Measurements from ENCODE around the gene ARHGAP15. TPM values are rescaled to one million over a fixed set of nuclear protein-coding genes. Genes with fewer than 3 reads are reported as not detected.
A peak's percentile ranks its signal among the peaks of the same experiment; 100 is the strongest.

ARHGAP15 gene
- total RNA-seq, 1 donor from 2014 or later: not detected

DNA sequence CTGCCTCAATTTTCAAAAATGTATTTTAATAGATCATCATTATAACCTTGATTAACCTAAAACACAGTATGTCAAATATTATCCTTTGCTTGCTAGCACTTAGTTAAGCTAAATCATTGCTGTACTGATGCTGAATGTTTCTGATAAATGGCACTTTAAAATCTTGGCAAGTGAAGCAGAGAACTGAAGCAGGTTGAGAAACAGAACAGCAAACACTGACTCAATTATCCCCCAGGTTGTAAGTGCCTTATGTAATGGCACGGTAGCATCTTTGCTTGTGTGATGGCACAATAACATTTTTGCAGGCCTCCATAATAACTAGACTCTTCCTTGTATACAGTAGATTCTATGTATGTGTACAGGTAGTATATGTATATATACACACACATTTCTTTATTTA, 33.8 kb downstream of the ARHGAP15 start:
- H3K27me3 ChIP-seq (ENCODE audit: control insufficient read depth, insufficient read depth, low read length): no peaks in the 10 kb centered on the region
- TF ChIP-seq, protein P1, sequence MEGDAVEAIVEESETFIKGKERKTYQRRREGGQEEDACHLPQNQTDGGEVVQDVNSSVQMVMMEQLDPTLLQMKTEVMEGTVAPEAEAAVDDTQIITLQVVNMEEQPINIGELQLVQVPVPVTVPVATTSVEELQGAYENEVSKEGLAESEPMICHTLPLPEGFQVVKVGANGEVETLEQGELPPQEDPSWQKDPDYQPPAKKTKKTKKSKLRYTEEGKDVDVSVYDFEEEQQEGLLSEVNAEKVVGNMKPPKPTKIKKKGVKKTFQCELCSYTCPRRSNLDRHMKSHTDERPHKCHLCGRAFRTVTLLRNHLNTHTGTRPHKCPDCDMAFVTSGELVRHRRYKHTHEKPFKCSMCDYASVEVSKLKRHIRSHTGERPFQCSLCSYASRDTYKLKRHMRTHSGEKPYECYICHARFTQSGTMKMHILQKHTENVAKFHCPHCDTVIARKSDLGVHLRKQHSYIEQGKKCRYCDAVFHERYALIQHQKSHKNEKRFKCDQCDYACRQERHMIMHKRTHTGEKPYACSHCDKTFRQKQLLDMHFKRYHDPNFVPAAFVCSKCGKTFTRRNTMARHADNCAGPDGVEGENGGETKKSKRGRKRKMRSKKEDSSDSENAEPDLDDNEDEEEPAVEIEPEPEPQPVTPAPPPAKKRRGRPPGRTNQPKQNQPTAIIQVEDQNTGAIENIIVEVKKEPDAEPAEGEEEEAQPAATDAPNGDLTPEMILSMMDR (IDR thresholded peaks at IDR 0.05; ENCODE audit: insufficient read depth, low read length, poor library complexity, severe bottlenecking): no peak
- DNase-seq (ENCODE audit: low read depth): no peak
- no peak overlapping the region for H3K4me3 ChIP-seq (ENCODE audit: low read depth, low read length)
- H3K36me3 ChIP-seq (ENCODE audit: control insufficient read depth, insufficient read depth, low read length): no peaks in the 10 kb centered on the region

DNA sequence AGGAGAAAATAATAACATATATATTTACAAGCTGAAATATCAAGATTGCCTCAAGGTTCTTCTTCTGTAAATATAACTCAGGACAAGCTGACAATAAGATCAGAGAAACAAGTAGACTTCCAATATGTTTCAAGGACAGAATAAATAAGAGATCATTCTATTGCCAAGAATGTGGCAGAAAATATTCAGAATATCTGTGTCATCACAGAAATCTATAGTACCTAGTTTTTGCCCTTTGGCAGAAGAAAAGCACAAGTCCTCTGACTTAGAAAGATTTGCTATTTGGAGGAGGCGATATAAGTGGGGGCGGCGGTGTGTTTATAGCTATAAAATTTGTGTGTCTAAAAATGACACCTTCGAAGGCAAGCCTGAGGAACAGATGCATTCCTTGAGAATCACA, 34.3 kb downstream of the ARHGAP15 start:
- Histone ChIP-seq H3K27me3 (ENCODE audit: control insufficient read depth, insufficient read depth, low read length) (no peaks in the 10 kb centered on the region), H3K4me3 (ENCODE audit: low read depth, low read length) (no peak overlapping the region), H3K36me3 (ENCODE audit: control insufficient read depth, insufficient read depth, low read length) (no peaks in the 10 kb centered on the region)
- DNase-seq (ENCODE audit: low read depth): no peak
- TF ChIP-seq, protein P1 (IDR thresholded peaks at IDR 0.05; ENCODE audit: insufficient read depth, low read length, poor library complexity, severe bottlenecking): no peak

DNA sequence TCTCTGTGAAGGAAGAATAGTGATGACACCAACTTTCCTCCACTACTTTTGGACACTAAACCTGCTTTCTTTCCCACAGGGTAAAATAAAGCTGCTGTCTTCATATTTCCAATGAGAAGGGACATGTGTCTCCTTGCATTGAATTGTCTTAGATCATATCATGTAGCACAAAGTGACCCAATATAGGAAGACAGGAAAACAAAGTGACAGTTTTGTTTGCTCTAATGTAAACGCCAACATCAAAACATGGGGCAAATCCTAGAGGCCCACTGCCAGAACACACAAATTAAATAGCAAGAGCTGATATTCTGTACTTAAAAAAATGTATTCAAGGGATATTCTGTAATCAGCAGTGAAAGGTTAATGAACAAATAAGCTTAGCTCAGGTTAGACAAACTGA, 36.1 kb downstream of the ARHGAP15 start:
- Histone ChIP-seq H3K36me3 (ENCODE audit: control insufficient read depth, insufficient read depth, low read length) (no peaks in the 10 kb centered on the region), H3K27me3 (ENCODE audit: control insufficient read depth, insufficient read depth, low read length) (no peaks in the 10 kb centered on the region), H3K4me3 (ENCODE audit: low read depth, low read length) (no peak overlapping the region)
- no peak for DNase-seq (ENCODE audit: low read depth)
- TF ChIP-seq, protein P1 (IDR thresholded peaks at IDR 0.05; ENCODE audit: insufficient read depth, low read length, poor library complexity, severe bottlenecking): no peak

DNA sequence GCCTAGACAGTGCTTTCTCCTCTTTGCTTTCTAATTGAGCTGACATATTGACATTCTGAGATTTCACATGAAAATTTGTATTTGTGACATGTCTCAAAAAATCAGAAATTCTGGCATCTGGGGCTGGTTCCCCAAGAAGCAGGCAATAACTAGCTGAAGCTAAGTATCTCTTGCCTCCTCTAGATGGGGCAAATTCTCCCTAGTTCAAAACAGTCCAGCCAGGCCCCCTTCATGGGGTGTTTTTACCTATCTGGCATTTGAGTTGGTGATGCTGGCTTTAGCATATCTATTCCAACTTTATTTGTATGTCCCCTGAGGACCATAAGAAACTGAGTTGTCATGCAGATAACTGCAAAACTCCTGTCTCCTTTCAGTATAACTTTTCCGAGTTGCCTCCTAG, 39.9 kb downstream of the ARHGAP15 start:
- TF ChIP-seq, protein P1 (IDR thresholded peaks at IDR 0.05; ENCODE audit: insufficient read depth, low read length, poor library complexity, severe bottlenecking): no peak
- Histone ChIP-seq H3K4me3 (ENCODE audit: low read depth, low read length) (no peak overlapping the region), H3K36me3 (ENCODE audit: control insufficient read depth, insufficient read depth, low read length) (no peaks in the 10 kb centered on the region), H3K27me3 (ENCODE audit: control insufficient read depth, insufficient read depth, low read length) (no peaks in the 10 kb centered on the region)
- DNase-seq (ENCODE audit: low read depth): no peak

DNA sequence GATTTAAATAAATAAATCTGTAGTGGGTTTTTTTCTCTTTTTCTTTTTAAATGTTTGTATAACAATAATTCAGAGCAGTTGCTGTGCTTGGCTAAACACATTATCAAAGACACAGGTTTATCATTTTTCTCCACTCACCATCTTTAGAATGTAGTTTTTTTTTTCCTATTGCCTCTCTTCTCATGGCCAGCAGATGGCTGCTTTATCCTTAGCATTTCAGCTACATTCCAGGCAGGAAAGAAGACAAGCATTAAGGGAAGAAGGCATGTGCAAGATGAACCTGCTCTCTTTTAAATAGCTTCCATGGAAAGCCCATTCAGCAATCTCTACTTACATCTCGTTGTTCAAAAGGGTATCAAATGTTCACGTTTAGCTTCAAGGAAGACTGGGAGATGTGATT, 42.6 kb downstream of the ARHGAP15 start:
- Histone ChIP-seq H3K36me3 (ENCODE audit: control insufficient read depth, insufficient read depth, low read length) (no peaks in the 10 kb centered on the region), H3K27me3 (ENCODE audit: control insufficient read depth, insufficient read depth, low read length) (no peaks in the 10 kb centered on the region), H3K4me3 (ENCODE audit: low read depth, low read length) (no peak overlapping the region)
- TF ChIP-seq, protein P1 (IDR thresholded peaks at IDR 0.05; ENCODE audit: insufficient read depth, low read length, poor library complexity, severe bottlenecking): peak; percentile 42
- DNase-seq (ENCODE audit: low read depth): no peak

DNA sequence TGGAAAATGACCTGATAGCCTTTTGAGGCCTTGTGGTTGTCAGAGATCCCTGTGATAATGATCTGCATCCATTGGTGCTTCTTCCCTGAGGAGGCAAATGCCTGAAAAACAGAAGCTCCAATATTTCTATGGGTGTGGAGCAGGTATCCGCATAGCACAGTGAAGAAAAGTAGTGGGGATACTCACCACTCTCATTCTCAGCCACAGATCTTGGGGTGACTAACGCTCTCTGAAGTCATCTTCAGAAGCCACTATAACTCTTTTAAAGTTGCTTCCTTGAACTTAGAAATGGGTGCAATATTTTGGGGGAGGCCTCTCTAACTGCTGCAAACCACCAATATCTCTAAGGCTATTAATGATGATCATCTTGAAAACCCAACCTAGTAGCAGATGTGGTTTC, 46.2 kb downstream of the ARHGAP15 start:
- Histone ChIP-seq H3K27me3 (ENCODE audit: control insufficient read depth, insufficient read depth, low read length) (no peaks in the 10 kb centered on the region), H3K4me3 (ENCODE audit: low read depth, low read length) (no peak overlapping the region), H3K36me3 (ENCODE audit: control insufficient read depth, insufficient read depth, low read length) (no peaks in the 10 kb centered on the region)
- no peak for DNase-seq (ENCODE audit: low read depth)
- TF ChIP-seq, protein P1 (IDR thresholded peaks at IDR 0.05; ENCODE audit: insufficient read depth, low read length, poor library complexity, severe bottlenecking): no peak

Measured in kidney epithelial cell (primary cell).